ENCODE results near the gene TMEM255B.

GRCh38 chr13:113820813-113821651 is 62.0 kb downstream of the TMEM255B start:
- TF ChIP-seq CTCF (optimal IDR thresholded peaks at IDR 0.05 in 1 of 3, IDR thresholded peaks at IDR 0.05 in 1 of 3, conservative IDR thresholded peaks at IDR 0.05 in 1 of 3; ENCODE audit: extremely low read depth in 1 of 3, insufficient read depth in 2 of 3, low read length in 3 of 3) (no peak), EZH2 (IDR thresholded peaks at IDR 0.05; ENCODE audit: low read length) (no peak)
